Activated CD4-positive, alpha-beta memory T cell treated with anti-CD3 and anti-CD28 coated beads for 36 hours (primary cell): ENCODE results near the gene TACR1. TPM values are rescaled to one million over a fixed set of nuclear protein-coding genes. Genes with fewer than 3 reads are reported as not detected.

ENCODE experiments used
- CTCF ChIA-PET: fragments of 350-600 bp; sonication (Branson Sonifier 250); formaldehyde crosslinking; loops from one replicate; lab custom pipeline; 2021; ENCODE audit warnings: antibody characterized with exemption, inconsistent platforms; lab: Charles Lee
- POLR2A ChIA-PET: fragments of 350-600 bp; sonication (Branson Sonifier 250); formaldehyde crosslinking; loops from one replicate; lab custom pipeline; 2021; ENCODE audit warnings: antibody characterized with exemption; lab: Charles Lee
- DNase-seq: peaks from one replicate; pipeline ENCODE4 v3.0.0-alpha.2; 2020
- H3K27ac Mint-ChIP-seq: one replicate; pipeline ENCODE4 v1.8.0; 2021; ENCODE audit warnings: mixed read lengths
- H3K27me3 Mint-ChIP-seq: one replicate; pipeline ENCODE4 v1.8.0; 2021; ENCODE audit warnings: mixed read lengths
- H3K36me3 Mint-ChIP-seq: one replicate; pipeline ENCODE4 v1.8.0; 2021; ENCODE audit warnings: mixed read lengths
- H3K4me1 Mint-ChIP-seq: one replicate; pipeline ENCODE4 v1.8.0; 2021; ENCODE audit warnings: low read depth, mixed read lengths
- H3K4me3 Mint-ChIP-seq: one replicate; pipeline ENCODE4 v1.8.0; 2021; ENCODE audit warnings: mild to moderate bottlenecking, mixed read lengths
- H3K9me3 Mint-ChIP-seq: one replicate; pipeline ENCODE4 v1.8.0; 2021; ENCODE audit warnings: mixed read lengths
- intact Hi-C: fragments of 100-400 bp; cut with micrococcal nuclease; formaldehyde crosslinking; loops from one replicate; pipeline ENCODE4 v1.15.1; 2023
- total RNA-seq, 2 experiments: library from RNA; stranded (reverse); gene quantifications; one replicate each; pipeline ENCODE4 v1.2.3, GENCODE V29; 2021

The TACR1 gene
- total RNA-seq, 2 experiments from 2014 or later, result not detected

DNA sequence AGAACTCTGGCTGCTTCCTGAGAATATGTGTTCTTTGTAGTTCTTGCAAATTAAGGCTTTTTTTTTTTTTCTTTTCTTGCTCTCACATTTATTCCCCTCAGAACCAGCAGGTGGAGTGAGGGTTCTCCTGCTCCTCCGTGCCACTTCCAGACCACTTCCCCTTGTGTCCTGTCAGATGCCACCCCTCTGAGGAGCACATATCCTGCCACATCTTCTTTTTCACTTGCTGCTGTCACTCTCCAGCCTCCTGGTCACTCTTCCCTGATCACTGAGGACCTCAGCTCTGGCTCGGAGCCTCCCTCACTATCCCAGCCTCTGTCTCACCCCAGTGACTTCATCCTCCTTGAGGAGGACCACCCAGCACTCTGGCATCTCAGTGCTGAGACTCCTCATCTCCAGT lies 100.5 kb downstream of the TACR1 start:
- Mint-ChIP-seq H3K27ac (no peak overlapping the region), H3K4me1 (no peaks in the 10 kb centered on the region), H3K36me3 (peaks cover 3% of the 10 kb centered on the region), H3K27me3 (no peaks in the 10 kb centered on the region), H3K4me3 (no peak overlapping the region), H3K9me3 (peaks cover 4% of the 10 kb centered on the region)
- no peak for DNase-seq
- ChIA-PET POLR2A (no interaction called here), CTCF (no interaction called here)
- intact Hi-C loops, result no loop called here

DNA sequence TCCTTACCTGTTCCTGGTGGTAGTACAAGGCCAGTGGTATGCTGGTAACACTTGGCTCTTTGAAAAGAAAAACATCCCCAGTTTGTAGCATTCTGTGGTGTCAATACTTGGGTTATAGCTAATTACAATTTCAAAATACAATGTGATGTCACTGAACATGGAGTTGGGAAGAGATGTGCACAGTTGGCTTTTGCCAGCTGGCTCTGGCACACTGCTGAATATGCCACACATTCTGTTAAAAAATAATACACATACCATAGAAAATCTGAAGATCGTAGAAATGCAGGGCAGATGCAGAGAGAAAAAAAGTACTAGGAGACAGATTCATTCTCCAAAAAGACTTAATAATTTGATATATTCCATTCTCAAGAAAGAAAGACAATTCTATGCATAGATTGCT lies 101.5 kb downstream of the TACR1 start:
- POLR2A ChIA-PET, result no interaction called here
- Mint-ChIP-seq H3K4me1 (no peaks in the 10 kb centered on the region), H3K36me3 (peaks cover 3% of the 10 kb centered on the region), H3K4me3 (no peak overlapping the region), H3K27me3 (no peaks in the 10 kb centered on the region), H3K9me3 (peaks cover 4% of the 10 kb centered on the region), H3K27ac (no peak overlapping the region)
- DNase-seq, result no peak
- intact Hi-C loops, result no loop called here
- CTCF ChIA-PET, result no interaction called here

DNA sequence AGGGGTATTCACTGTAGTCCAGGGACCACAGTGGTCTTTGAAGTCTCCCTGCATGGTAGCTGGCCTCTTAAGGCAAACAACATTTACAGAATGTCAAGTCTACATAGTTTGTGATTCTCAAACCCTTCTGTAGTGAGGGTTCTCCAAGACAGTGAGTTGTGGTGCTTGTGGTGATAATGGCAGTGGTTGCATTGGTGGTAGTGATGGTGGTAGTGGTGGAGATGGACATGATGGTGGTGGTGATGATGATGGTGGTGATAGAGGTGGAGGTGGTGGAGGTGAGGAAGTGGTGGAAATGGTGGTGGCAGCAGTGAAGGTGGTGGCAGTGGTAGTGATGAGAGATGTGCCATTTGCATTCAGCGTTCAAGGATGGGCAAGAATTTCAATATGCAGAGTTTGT lies 104.9 kb downstream of the TACR1 start:
- H3K36me3 Mint-ChIP-seq, result no peaks in the 10 kb centered on the region
- ChIA-PET POLR2A (no interaction called here), CTCF (no interaction called here)
- H3K4me3 Mint-ChIP-seq, result no peak overlapping the region
- DNase-seq, result no peak
- H3K27me3 Mint-ChIP-seq, result no peaks in the 10 kb centered on the region
- no peak overlapping the region for H3K27ac Mint-ChIP-seq
- no peaks in the 10 kb centered on the region for H3K4me1 Mint-ChIP-seq
- no peaks in the 10 kb centered on the region for H3K9me3 Mint-ChIP-seq
- intact Hi-C loops, result no loop called here

DNA sequence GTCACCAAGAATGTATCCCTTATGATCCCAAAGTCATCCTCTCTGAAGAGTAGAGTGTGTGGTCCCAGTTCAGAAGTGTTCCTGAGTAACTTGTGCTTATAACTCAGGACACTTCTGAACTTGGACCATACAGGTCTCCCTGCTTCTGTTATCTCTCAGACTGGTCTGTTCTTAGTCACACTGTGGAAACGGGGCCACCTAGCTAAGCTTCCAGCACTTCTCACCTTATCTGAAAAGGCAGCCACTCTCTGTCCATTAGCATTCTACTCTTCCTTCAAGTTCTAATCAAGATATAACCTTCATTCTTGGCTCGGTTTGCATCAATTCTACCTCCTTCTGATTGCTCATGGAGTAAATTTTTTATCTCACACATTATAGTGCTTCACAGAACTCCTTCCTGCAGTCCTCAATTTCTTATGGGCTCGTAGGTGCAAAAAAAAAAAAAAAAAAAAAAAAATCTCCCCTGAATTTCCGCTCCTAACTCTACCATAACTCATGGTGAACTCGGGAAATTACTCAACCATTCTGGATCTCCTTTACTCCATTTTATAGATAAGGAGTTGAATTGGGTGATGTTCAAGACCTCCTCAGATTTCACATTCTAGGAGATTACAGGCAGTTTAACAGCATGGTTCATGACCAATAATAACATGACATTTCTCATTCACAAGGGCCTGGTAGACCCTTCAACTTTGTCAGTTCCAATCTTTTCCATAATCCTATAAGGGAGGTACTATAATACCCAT lies 108.4 kb downstream of the TACR1 start:
- intact Hi-C loops, result no loop called here
- H3K9me3 Mint-ChIP-seq, result no peaks in the 10 kb centered on the region
- no peak for DNase-seq
- H3K4me1 Mint-ChIP-seq, result no peaks in the 10 kb centered on the region
- H3K36me3 Mint-ChIP-seq, result peaks cover 2% of the 10 kb centered on the region
- H3K27me3 Mint-ChIP-seq, result no peaks in the 10 kb centered on the region
- no peak overlapping the region for H3K4me3 Mint-ChIP-seq
- ChIA-PET CTCF (no interaction called here), POLR2A (no interaction called here)
- no peak overlapping the region for H3K27ac Mint-ChIP-seq

DNA sequence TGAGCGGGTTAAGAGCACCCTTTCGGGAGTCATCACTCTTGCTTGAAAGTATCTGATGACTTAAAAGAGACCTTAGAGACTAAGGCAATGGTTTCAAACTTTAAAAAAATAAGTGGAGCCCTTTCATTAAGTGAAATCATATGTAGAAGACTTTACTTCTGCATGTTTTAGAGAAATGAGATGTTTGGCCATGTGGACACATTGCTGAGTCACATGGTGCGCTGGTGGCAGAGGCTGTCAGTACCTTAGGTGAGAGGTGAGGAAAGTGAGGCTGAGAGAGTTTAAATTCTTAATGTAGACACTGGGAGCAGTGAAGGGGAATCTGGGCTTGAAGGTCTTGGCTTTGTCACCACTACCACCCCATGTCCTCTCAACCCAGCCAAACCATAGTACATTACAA lies 109.8 kb downstream of the TACR1 start:
- Mint-ChIP-seq H3K4me3 (no peak overlapping the region), H3K27me3 (no peaks in the 10 kb centered on the region), H3K4me1 (no peaks in the 10 kb centered on the region), H3K36me3 (peaks cover 2% of the 10 kb centered on the region), H3K27ac (no peak overlapping the region), H3K9me3 (no peaks in the 10 kb centered on the region)
- POLR2A ChIA-PET, result no interaction called here
- intact Hi-C loops, result no loop called here
- CTCF ChIA-PET, result no interaction called here
- no peak for DNase-seq

DNA sequence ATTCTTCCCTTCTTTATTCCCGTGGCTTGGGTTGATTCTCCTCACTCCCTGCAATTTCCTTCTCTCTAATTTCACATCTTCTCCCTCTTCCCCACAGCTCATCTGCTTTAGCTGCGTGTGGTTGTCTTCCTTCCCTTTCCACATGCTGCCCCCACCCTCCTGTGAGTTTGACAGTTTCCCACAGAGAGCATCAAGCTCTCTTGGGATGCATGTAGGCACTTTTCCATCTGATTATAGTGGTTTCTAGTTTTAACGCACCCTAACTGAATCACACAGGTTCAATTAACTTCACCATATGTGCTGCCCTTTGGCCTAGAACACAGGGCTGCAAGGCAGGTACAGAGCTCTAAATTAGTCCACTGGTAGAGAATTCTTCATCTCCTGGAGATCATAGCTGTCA lies 110.5 kb downstream of the TACR1 start:
- H3K36me3 Mint-ChIP-seq, result peaks cover 2% of the 10 kb centered on the region
- POLR2A ChIA-PET, result no interaction called here
- H3K4me1 Mint-ChIP-seq, result no peaks in the 10 kb centered on the region
- no peak for DNase-seq
- H3K27me3 Mint-ChIP-seq, result no peaks in the 10 kb centered on the region
- no peak overlapping the region for H3K27ac Mint-ChIP-seq
- intact Hi-C loops, result no loop called here
- H3K9me3 Mint-ChIP-seq, result no peaks in the 10 kb centered on the region
- no peak overlapping the region for H3K4me3 Mint-ChIP-seq
- CTCF ChIA-PET, result no interaction called here

DNA sequence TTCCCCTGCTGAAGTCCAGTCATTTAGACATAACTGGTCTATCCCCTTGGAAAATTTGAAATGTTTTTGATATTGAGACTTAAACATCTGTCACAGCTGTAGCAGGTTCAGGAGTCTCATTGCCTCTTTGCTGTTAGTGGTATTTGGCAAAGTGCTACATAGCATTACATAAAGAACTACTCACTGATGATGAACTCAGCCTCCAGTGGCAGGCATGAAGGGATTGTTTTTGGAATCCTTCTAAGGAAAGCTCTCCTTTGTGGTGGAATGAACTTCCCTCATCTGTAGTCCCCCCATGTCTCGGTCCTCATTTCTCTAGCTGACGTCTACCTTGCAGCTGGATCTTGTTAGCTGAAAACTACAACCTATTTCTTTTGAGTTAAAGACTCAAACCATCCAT lies 111.6 kb downstream of the TACR1 start:
- POLR2A ChIA-PET, result no interaction called here
- H3K27ac Mint-ChIP-seq, result no peak overlapping the region
- no peak overlapping the region for H3K4me3 Mint-ChIP-seq
- peaks cover 2% of the 10 kb centered on the region for H3K36me3 Mint-ChIP-seq
- H3K4me1 Mint-ChIP-seq, result no peaks in the 10 kb centered on the region
- no peaks in the 10 kb centered on the region for H3K9me3 Mint-ChIP-seq
- intact Hi-C loops, result no loop called here
- no peaks in the 10 kb centered on the region for H3K27me3 Mint-ChIP-seq
- no peak for DNase-seq
- CTCF ChIA-PET, result no interaction called here

DNA sequence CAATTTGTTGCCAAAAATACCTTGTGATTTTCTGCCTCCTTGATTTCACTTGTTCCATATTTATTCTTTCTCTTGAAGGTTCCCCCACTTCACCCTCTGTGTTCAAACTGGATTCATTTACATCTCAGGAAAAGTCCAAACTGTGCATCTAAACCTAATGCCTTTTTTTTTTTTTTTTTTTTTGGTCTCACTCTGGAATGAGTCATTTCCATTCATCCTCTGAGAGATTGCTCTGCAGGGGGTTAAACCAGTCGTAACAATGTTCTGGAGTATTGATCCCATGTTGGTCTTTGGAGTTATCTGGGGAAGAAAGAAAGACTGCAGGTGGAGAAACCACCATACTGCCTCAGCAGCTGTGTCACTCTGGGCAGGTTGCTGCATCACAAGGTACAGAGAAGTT lies 119.7 kb downstream of the TACR1 start:
- H3K9me3 Mint-ChIP-seq, result peaks cover 3% of the 10 kb centered on the region
- H3K27ac Mint-ChIP-seq, result no peak overlapping the region
- H3K4me3 Mint-ChIP-seq, result no peak overlapping the region
- H3K4me1 Mint-ChIP-seq, result no peaks in the 10 kb centered on the region
- intact Hi-C loops, result no loop called here
- DNase-seq, result no peak
- no peaks in the 10 kb centered on the region for H3K27me3 Mint-ChIP-seq
- CTCF ChIA-PET, result no interaction called here
- H3K36me3 Mint-ChIP-seq, result no peaks in the 10 kb centered on the region
- POLR2A ChIA-PET, result no interaction called here

DNA sequence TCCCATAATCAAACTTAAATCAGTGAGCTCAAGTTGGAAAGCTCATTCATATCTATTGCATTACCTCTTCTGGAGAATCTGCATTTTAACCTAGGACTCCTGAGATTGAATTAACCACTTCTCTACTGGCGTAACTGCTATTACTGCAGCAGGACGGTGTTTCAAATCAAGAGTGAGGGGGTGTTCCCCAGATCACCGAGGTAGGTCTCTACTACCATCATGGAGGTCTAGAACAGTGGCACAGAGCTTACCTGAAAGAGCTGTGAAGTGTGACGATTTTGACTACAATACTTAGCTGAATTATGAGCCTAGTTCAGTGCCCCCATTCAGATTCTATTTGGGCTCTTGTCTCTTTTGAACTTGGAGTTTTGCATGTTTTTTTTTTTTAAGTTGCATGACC lies 121.4 kb downstream of the TACR1 start:
- peaks cover 3% of the 10 kb centered on the region for H3K9me3 Mint-ChIP-seq
- H3K36me3 Mint-ChIP-seq, result no peaks in the 10 kb centered on the region
- H3K4me1 Mint-ChIP-seq, result no peaks in the 10 kb centered on the region
- H3K4me3 Mint-ChIP-seq, result no peak overlapping the region
- no peak for DNase-seq
- intact Hi-C loops, result no loop called here
- POLR2A ChIA-PET, result no interaction called here
- no peak overlapping the region for H3K27ac Mint-ChIP-seq
- CTCF ChIA-PET, result interaction anchor here (0.6 to 5.5 kb wide), 2 partner anchors 13 to 326 kb away, joined by 3 to 32 read pairs; no protein-coding TSS in a partner anchor
- H3K27me3 Mint-ChIP-seq, result no peaks in the 10 kb centered on the region

DNA sequence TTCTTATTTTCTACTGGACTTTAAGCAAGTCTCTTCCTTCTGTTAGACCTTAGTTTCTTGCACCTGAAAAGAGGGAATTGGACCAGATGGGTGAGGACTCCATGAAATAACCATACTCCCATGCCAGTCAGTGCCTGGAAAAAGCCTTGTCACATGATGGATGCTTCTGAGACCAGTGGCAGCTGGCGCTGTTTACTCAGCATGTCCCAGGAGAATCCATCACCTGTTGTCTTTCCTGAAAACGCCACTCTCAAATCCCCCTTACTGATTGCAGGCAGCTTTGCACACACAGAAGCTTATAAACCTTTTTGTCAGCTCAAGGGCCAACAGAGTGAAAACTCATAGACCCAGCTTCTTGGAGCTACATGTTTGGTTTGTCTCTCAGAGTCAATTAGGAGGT lies 123.2 kb downstream of the TACR1 start:
- Mint-ChIP-seq H3K4me1 (no peaks in the 10 kb centered on the region), H3K4me3 (no peak overlapping the region)
- CTCF ChIA-PET, result interaction anchor here (0.7 to 5.5 kb wide), 2 partner anchors 11 to 157 kb away, joined by 3 to 32 read pairs; no protein-coding TSS in a partner anchor

DNA sequence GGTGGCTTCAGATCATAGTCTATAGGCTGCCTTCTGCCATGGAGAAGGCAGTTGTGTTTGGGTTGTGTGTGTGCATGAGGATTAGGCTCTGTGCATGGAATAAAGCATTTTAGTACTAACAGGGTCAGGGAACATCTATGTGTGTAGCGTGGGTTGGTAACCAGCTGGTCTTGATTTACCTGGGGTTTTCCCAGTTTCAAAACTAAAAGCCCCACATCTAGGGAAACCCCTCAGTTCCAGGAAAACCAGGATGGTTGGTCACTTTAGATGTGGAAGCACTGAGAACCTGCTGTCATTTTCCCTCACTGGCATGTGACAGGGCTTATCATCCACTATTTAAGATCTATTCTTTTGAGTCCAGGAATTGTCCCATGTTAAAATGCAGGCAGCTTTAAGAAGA lies 124.6 kb downstream of the TACR1 start:
- Mint-ChIP-seq H3K36me3 (no peaks in the 10 kb centered on the region), H3K27ac (no peak overlapping the region), H3K4me1 (no peaks in the 10 kb centered on the region), H3K4me3 (no peak overlapping the region), H3K9me3 (no peaks in the 10 kb centered on the region), H3K27me3 (no peaks in the 10 kb centered on the region)
- DNase-seq, result no peak
- intact Hi-C loops, result no loop called here
- ChIA-PET CTCF (interaction anchor here (1.1 to 5.5 kb wide), 2 partner anchors 10 to 22 kb away, joined by 3 to 32 read pairs; no protein-coding TSS in a partner anchor), POLR2A (no interaction called here)

More for the DNA sequence above, 123.2 kb downstream of the TACR1 start:
- H3K27me3 Mint-ChIP-seq, result no peaks in the 10 kb centered on the region
- no peaks in the 10 kb centered on the region for H3K9me3 Mint-ChIP-seq
- intact Hi-C loops, result no loop called here
- no peaks in the 10 kb centered on the region for H3K36me3 Mint-ChIP-seq
- DNase-seq, result no peak
- POLR2A ChIA-PET, result no interaction called here
- H3K27ac Mint-ChIP-seq, result no peak overlapping the region

DNA sequence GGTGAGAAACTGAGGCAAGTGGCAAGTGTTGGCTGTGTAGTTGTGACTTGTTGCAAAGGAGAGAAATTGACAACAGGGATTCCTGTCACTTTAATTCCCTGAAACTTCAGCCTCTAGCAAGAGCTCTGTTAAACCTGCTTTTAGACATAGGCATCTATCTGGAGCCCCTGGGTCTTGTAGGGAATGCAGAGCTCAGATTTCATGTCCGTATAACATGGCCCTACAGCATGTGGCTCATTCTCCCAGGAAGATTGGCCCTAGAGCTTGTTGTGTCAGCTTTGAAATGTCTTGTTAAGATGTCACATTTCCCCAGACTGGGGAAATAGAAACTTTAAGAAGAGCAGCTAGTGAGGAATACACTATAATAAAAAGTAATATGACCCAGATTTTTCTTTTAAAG lies 125.1 kb downstream of the TACR1 start:
- H3K9me3 Mint-ChIP-seq, result no peaks in the 10 kb centered on the region
- ChIA-PET POLR2A (no interaction called here), CTCF (interaction anchor here (1.1 to 5.5 kb wide), 2 partner anchors 9 to 21 kb away, joined by 3 to 32 read pairs; no protein-coding TSS in a partner anchor)
- intact Hi-C loops, result no loop called here
- H3K27ac Mint-ChIP-seq, result no peak overlapping the region
- no peak for DNase-seq
- no peaks in the 10 kb centered on the region for H3K4me1 Mint-ChIP-seq
- H3K27me3 Mint-ChIP-seq, result no peaks in the 10 kb centered on the region
- H3K36me3 Mint-ChIP-seq, result no peaks in the 10 kb centered on the region
- no peak overlapping the region for H3K4me3 Mint-ChIP-seq

DNA sequence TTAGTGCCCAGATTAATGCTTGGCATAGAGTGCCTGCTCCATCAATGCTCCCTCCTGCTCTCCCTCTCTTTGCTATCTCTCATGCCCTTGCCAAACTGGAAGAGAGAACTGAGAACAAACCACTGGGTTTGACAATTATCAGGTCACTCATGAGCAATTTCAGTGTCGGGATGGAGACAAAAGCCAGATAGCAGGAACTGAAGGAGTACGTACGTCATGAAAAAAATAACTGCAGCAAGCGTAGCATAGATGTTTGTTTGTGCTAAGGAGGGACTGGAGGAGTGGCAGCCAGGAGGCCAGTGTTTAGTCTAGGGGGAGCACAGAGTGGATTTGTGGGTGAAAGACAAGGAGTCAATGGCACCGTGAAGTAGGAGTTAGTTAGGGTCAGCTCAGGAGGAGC lies 127.6 kb downstream of the TACR1 start:
- no peak overlapping the region for H3K4me3 Mint-ChIP-seq
- ChIA-PET POLR2A (no interaction called here), CTCF (no interaction called here)
- H3K36me3 Mint-ChIP-seq, result no peaks in the 10 kb centered on the region
- H3K27me3 Mint-ChIP-seq, result no peaks in the 10 kb centered on the region
- no peaks in the 10 kb centered on the region for H3K9me3 Mint-ChIP-seq
- DNase-seq, result no peak
- no peaks in the 10 kb centered on the region for H3K4me1 Mint-ChIP-seq
- H3K27ac Mint-ChIP-seq, result no peak overlapping the region
- intact Hi-C loops, result no loop called here
